Upper lobe of left lung (tissue), 6 donors: ENCODE data around the gene TADA3. TPM values are rescaled to one million over a fixed set of nuclear protein-coding genes. Genes with fewer than 3 reads are reported as not detected.

Experiments
- ATAC-seq, 2 donors: fragments of 200-7000 bp; cut with Tn5 transposase; one replicate each; pipeline ENCODE4 v1.9.1; 2022; ENCODE audit warnings: mild to moderate bottlenecking in 2 of 2, moderate library complexity in 2 of 2; ENCODE audit not compliant: low FRiP score in 2 of 2
- DNase-seq, 2 donors: peaks; one replicate each; pipeline ENCODE4 v3.0.0-alpha.2; 2019 to 2020
- H3K27ac ChIP-seq, 4 donors: fragments of 200-600 bp; sonication (generic); one replicate each; pipeline ENCODE4 v1.5.1; 2016 to 2019
- H3K27me3 ChIP-seq, 4 donors: fragments of 200-600 bp; sonication (generic); one replicate each; pipeline ENCODE4 v1.5.1; 2017 to 2019
- H3K36me3 ChIP-seq, 4 donors: fragments of 200-600 bp; sonication (generic); one replicate each; pipeline ENCODE4 v1.5.1; 2016 to 2019
- H3K4me1 ChIP-seq, 4 donors: fragments of 200-600 bp; sonication (generic); one replicate each; pipeline ENCODE4 v1.5.1; 2018 to 2019
- H3K4me3 ChIP-seq, 4 donors: fragments of 200-600 bp; sonication (generic); one replicate each; pipeline ENCODE4 v1.5.1; 2017 to 2019; ENCODE audit warnings: mild to moderate bottlenecking in 2 of 4, moderate library complexity in 1 of 4
- H3K9me3 ChIP-seq, 4 donors: fragments of 200-600 bp; sonication (generic); one replicate each; pipeline ENCODE4 v1.5.1; 2018 to 2019
- EP300 ChIP-seq, 4 donors: sonication (generic); formaldehyde crosslinking; IDR thresholded peaks; one replicate each; pipeline ENCODE4 v1.5.1; 2017; ENCODE audit warnings: antibody characterized with exemption in 4 of 4, control low read depth in 2 of 4
- POLR2A ChIP-seq, 4 donors: fragments of 450-650 bp; IDR thresholded peaks; one replicate each; pipeline ENCODE4 v1.5.1; 2016 to 2017; ENCODE audit warnings: antibody characterized with exemption in 4 of 4, mild to moderate bottlenecking in 2 of 4
- POLR2AphosphoS5 ChIP-seq, 2 donors: sonication (generic); formaldehyde crosslinking; IDR thresholded peaks; one replicate each; pipeline ENCODE4 v1.5.1; 2017; ENCODE audit warnings: antibody characterized with exemption in 2 of 2
- WGBS, 2 donors: methylation state at CpG; one replicate each; pipeline ENCODE4 v1.1.5; 2017 to 2018; 5-methylcytosine and 5-hydroxymethylcytosine counted together
- total RNA-seq, 6 donors: library from RNA; depleted of rRNA in 4 of 6; stranded (reverse); fragments of >200 nt in 4 of 6; gene quantifications; one replicate each; pipeline versions ENCODE4 v1.1.0 to v1.2.1, GENCODE V29; 2016 to 2021
- TF ChIP-seq, protein P1 (sequence below), 6 experiments: fragments of 450-650 bp in 4 of 6; fragments of 200-600 bp in 2 of 6; sonication (generic) in 2 of 6; IDR thresholded peaks; one replicate each; pipeline ENCODE4 v1.5.1; 2016 to 2019; ENCODE audit warnings: antibody characterized with exemption in 6 of 6
- donor health status: DM: no; HTN: no; CAD: no; lungs with moderate emphysema.
- donor health status: DM: no; HTN: yes; CAD: no; lungs with severe emphysema.

The TADA3 gene
- 10 to 100 TPM; 48.2 to 68.0 (median 60.7) TPM for total RNA-seq

- H3K4me3 ChIP-seq, result peak within 1 kb of the TSS; percentile 66 to 100 (median 92)
- H3K9me3 ChIP-seq, result no peaks in the 10 kb centered on the region
- H3K27me3 ChIP-seq, result no peaks in the 10 kb centered on the region
- peak within 1 kb of the TSS; percentile 91 to 99 (median 98) for H3K27ac ChIP-seq
- DNase-seq (peak; percentile 95 to 96), ATAC-seq (peak; percentile 97)
- TF ChIP-seq, protein P1, sequence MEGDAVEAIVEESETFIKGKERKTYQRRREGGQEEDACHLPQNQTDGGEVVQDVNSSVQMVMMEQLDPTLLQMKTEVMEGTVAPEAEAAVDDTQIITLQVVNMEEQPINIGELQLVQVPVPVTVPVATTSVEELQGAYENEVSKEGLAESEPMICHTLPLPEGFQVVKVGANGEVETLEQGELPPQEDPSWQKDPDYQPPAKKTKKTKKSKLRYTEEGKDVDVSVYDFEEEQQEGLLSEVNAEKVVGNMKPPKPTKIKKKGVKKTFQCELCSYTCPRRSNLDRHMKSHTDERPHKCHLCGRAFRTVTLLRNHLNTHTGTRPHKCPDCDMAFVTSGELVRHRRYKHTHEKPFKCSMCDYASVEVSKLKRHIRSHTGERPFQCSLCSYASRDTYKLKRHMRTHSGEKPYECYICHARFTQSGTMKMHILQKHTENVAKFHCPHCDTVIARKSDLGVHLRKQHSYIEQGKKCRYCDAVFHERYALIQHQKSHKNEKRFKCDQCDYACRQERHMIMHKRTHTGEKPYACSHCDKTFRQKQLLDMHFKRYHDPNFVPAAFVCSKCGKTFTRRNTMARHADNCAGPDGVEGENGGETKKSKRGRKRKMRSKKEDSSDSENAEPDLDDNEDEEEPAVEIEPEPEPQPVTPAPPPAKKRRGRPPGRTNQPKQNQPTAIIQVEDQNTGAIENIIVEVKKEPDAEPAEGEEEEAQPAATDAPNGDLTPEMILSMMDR (IDR thresholded peaks at IDR 0.05), result peak in 5 of 6 experiments; percentile 10 to 52 (median 50)
- TF ChIP-seq POLR2AphosphoS5 (IDR thresholded peaks at IDR 0.05), result peak; percentile 75 to 95
- TF ChIP-seq EP300 (IDR thresholded peaks at IDR 0.05), result peak in 1 of 4 donors; percentile 45
- peak in 3 of 4 donors; percentile 49 to 78 (median 77) for TF ChIP-seq POLR2A (IDR thresholded peaks at IDR 0.05)
- peaks cover 6 to 28% (median 18%) of the 10 kb centered on the region in 4 donors for H3K36me3 ChIP-seq
- 0% methylated on average over 20 to 59 of the region's 65 CpGs for WGBS, 2 donors
- peaks cover 28 to 46% (median 33%) of the 10 kb centered on the region in 4 donors for H3K4me1 ChIP-seq
These were observed at the start of gene TADA3, which contains the start of gene ARPC4 for GRCh38 chr3:9792405-9793160. TADA3 (minus strand) TSS chr3:9792473; CDS start chr3:9791466, 1,007 bp downstream. ARPC4 (plus strand) TSS chr3:9793082; CDS start chr3:9793122, 40 bp downstream.

GRCh38 chr3:9841015-9841414, 48.7 kb upstream of the TADA3 start:
- peaks cover 0 to 45% (median 31%) of the 10 kb centered on the region in 4 donors for H3K36me3 ChIP-seq
- 81 to 93% methylated on average over 8 of the region's 8 CpGs for WGBS, 2 donors

DNA sequence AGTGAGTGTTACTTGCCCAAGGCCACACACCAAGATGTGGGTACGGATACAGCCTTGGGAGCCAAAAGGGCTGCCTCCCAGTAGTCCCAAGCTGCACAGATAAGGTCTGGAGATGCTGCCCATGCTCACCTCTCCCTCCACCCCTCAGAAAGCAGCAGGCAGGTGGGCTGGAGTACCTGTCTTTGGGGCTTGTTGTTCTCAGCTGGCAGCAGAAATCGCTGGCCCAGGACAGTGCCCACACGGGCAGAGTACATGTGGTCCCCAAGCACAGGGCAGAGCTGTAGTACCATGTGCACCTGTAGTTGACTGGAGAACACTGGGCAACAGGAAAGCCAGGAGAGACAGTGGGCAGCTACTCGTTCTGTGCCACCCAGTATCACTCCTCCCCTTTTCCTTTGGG, 46.6 kb upstream of the TADA3 start:
- Histone ChIP-seq H3K36me3 (peaks cover 0 to 65% (median 48%) of the 10 kb centered on the region in 4 donors), H3K27me3 (no peaks in the 10 kb centered on the region), H3K27ac (no peak overlapping the region), H3K4me3 (no peak overlapping the region), H3K9me3 (no peaks in the 10 kb centered on the region), H3K4me1 (peaks cover 9 to 19% (median 10%) of the 10 kb centered on the region in 4 donors)
- ATAC-seq, result no peak
- TF ChIP-seq POLR2AphosphoS5 (IDR thresholded peaks at IDR 0.05), result no peak
- TF ChIP-seq, protein P1 (IDR thresholded peaks at IDR 0.05), result no peak
- no peak for TF ChIP-seq POLR2A (IDR thresholded peaks at IDR 0.05)
- TF ChIP-seq EP300 (IDR thresholded peaks at IDR 0.05), result no peak
- DNase-seq, result no peak
- 40 to 83% methylated on average over 1 to 4 of the region's 4 CpGs for WGBS, 2 donors

More at GRCh38 chr3:9841015-9841414, 48.7 kb upstream of the TADA3 start:
- Histone ChIP-seq H3K4me1 (peaks cover 13 to 29% (median 14%) of the 10 kb centered on the region in 4 donors), H3K4me3 (no peak overlapping the region), H3K27me3 (no peaks in the 10 kb centered on the region), H3K9me3 (no peaks in the 10 kb centered on the region), H3K27ac (no peak overlapping the region)
- ATAC-seq (no peak), DNase-seq (no peak)
- TF ChIP-seq POLR2A (IDR thresholded peaks at IDR 0.05), result no peak
- TF ChIP-seq, protein P1 (IDR thresholded peaks at IDR 0.05), result no peak
- no peak for TF ChIP-seq EP300 (IDR thresholded peaks at IDR 0.05)
- TF ChIP-seq POLR2AphosphoS5 (IDR thresholded peaks at IDR 0.05), result no peak

DNA sequence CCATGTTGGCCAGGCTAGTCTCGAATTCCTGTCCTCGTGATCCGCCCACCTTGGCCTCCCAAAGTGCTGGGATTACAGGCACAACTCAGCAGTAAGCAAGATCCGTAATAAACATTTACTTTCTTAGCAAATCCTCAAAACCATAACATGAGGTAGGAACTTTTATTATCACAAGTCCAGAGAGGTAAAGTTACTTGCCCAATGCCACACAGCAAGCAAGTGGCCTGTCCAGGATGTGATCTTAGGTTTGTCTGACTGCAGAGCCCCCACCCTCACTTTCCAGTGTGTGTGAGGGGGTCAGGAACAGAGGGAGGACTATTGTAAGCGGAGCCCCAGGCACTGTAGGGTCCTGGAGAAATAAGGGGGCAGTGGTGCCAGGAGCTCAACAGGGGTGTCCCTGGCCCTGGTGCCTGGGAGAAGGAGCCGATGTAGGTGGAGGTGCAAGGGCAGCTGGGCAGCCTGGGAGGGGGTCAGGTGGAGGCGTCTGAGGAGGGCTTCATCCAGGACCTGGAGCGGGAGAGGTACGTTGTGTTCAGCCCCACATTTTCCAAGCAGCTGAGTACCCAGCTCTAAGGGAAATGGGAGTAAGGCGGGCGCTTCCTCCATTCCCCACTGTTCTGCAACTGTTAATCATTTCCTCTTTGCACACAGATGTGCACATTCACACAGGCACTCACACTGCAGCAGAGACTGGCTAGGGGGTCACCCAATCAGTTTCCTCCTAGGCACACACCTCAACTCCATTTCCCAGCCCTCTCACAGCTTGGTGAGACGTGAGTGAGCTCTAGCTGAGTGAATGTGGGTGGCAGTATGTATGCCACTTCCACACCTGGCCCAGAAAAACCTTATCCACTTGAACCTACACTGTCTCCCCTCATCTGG, 45.7 kb upstream of the TADA3 start:
- H3K27ac ChIP-seq, result no peak overlapping the region
- no peak for ATAC-seq
- DNase-seq, result no peak
- TF ChIP-seq EP300 (IDR thresholded peaks at IDR 0.05) (no peak), POLR2AphosphoS5 (IDR thresholded peaks at IDR 0.05) (no peak), POLR2A (IDR thresholded peaks at IDR 0.05) (no peak)
- TF ChIP-seq, protein P1 (IDR thresholded peaks at IDR 0.05), result no peak
- H3K9me3 ChIP-seq, result no peaks in the 10 kb centered on the region
- peaks cover 5 to 14% (median 6%) of the 10 kb centered on the region in 4 donors for H3K4me1 ChIP-seq
- H3K27me3 ChIP-seq, result no peaks in the 10 kb centered on the region
- H3K4me3 ChIP-seq, result no peak overlapping the region
- 82 to 86% methylated on average over 11 to 12 of the region's 12 CpGs for WGBS, 2 donors
- peaks cover 2 to 73% (median 56%) of the 10 kb centered on the region in 4 donors for H3K36me3 ChIP-seq
